K562 (cell line): ENCODE data around the gene TYROBP. TPM values are rescaled to one million over a fixed set of nuclear protein-coding genes. Genes with fewer than 3 reads are reported as not detected.

Experiments used
- ARID2 ChIP-seq: fragments of 450-650 bp; IDR thresholded peaks from 2 replicates; pipeline ENCODE4 v1.6.1; 2017; ENCODE audit warnings: antibody characterized with exemption, mild to moderate bottlenecking
- ARNT ChIP-seq, 2 experiments: fragments of 450-650 bp; IDR thresholded peaks; 2 replicates each; pipeline ENCODE4 v1.6.1; 2016; ENCODE audit warnings: mild to moderate bottlenecking in 1 of 2
- CBX3 ChIP-seq, 2 experiments: IDR thresholded peaks; 1 replicate in 1 of 2; 2 replicates in 1 of 2; pipeline ENCODE4 v1.6.1; 2012; ENCODE audit warnings: inconsistent platforms in 2 of 2, low read length in 2 of 2, borderline replicate concordance in 1 of 2, control low read depth in 1 of 2
- CCNT2 ChIP-seq: IDR thresholded peaks from 2 replicates; pipeline ENCODE4 v1.6.1; 2011; ENCODE audit warnings: borderline replicate concordance, low read depth, mild to moderate bottlenecking, moderate library complexity, mixed read lengths, low read length; ENCODE audit not compliant: insufficient read length; ENCODE audit errors: extremely low read depth
- CGGBP1 ChIP-seq: fragments of 250-450 bp; sonication (Bioruptor Pico); IDR thresholded peaks from 2 replicates; pipeline ENCODE4 v1.9.0; 2021; ENCODE audit warnings: mild to moderate bottlenecking
- L3MBTL2 ChIP-seq: fragments of 450-650 bp; IDR thresholded peaks from 2 replicates; pipeline ENCODE4 v1.6.1; 2016; ENCODE audit warnings: mild to moderate bottlenecking, moderate library complexity
- MTA2 ChIP-seq: fragments of 450-650 bp; IDR thresholded peaks from 2 replicates; pipeline ENCODE4 v1.6.1; 2016; ENCODE audit warnings: low read depth
- NR3C1 ChIP-seq: sonication (generic); formaldehyde crosslinking; IDR thresholded peaks from 2 replicates; pipeline ENCODE4 v1.8.1; 2022; ENCODE audit warnings: missing genetic modification reagents
- PML ChIP-seq: IDR thresholded peaks from 2 replicates; pipeline ENCODE4 v1.6.1; 2012; ENCODE audit warnings: low read length, inconsistent platforms
- SPI1 ChIP-seq: IDR thresholded peaks from 2 replicates; pipeline ENCODE4 v1.6.1; 2011; ENCODE audit warnings: low read depth, low read length, control low read depth, borderline replicate concordance
- ZNF445 ChIP-seq: fragments of 250-450 bp; sonication (Bioruptor Pico); IDR thresholded peaks from 2 replicates; pipeline ENCODE4 v1.4.0; 2020; ENCODE audit warnings: low read depth, mild to moderate bottlenecking, moderate library complexity
- ZNF561 ChIP-seq: fragments of 450-650 bp; formaldehyde crosslinking; conservative IDR thresholded peaks from 2 replicates; pipeline ENCODE4 v1.4.0; 2020; ENCODE audit warnings: mild to moderate bottlenecking, moderate library complexity
- ZSCAN32 ChIP-seq: fragments of 450-650 bp; formaldehyde crosslinking; IDR thresholded peaks from 2 replicates; pipeline ENCODE4 v1.4.0; 2020; ENCODE audit warnings: mild to moderate bottlenecking, moderate library complexity
- polyA plus RNA-seq, 8 experiments: library from polyadenylated mRNA; depleted of rRNA in 4 of 8; stranded (reverse) in 5 of 8; unstranded in 3 of 8; fragments of >200 nt; fragmentation: Nextera tagmentation in 2 of 8; fragmentation: Illumina TruSeq in 1 of 8; extraction: Ambion mirVana in 2 of 8; extraction: Trizol in 1 of 8; gene quantifications; 2 replicates each; pipeline versions ENCODE4 v1.2.1 to v1.2.3, GENCODE V29; 2011 to 2014; ENCODE audit warnings: inconsistent platforms in 1 of 8, missing spikeins in 1 of 8
- total RNA-seq, 7 experiments: library from RNA; depleted of rRNA in 6 of 7; stranded (reverse); fragments of >200 nt in 6 of 7; fragmentation: Illumina TruSeq in 2 of 7; extraction: Trizol in 2 of 7; gene quantifications; 2 replicates each; pipeline versions ENCODE4 v1.2.1 to v1.2.3, GENCODE V29; 2011 to 2021; ENCODE audit warnings: low replicate concordance in 1 of 7
- TF ChIP-seq, protein P1 (sequence below): fragments of 250-450 bp; sonication (Bioruptor Pico); IDR thresholded peaks from 2 replicates; pipeline ENCODE4 v1.8.0; 2021; ENCODE audit warnings: borderline replicate concordance, mild to moderate bottlenecking, moderate library complexity; ENCODE audit not compliant: poor library complexity, severe bottlenecking

The TYROBP gene
- total and polyA plus RNA-seq, 9 of the 15 experiments (the other 6 are each of a cell fraction or from before 2014, with no cell fraction given), result 0.72 to 8.2 (median 2.4) TPM

DNA sequence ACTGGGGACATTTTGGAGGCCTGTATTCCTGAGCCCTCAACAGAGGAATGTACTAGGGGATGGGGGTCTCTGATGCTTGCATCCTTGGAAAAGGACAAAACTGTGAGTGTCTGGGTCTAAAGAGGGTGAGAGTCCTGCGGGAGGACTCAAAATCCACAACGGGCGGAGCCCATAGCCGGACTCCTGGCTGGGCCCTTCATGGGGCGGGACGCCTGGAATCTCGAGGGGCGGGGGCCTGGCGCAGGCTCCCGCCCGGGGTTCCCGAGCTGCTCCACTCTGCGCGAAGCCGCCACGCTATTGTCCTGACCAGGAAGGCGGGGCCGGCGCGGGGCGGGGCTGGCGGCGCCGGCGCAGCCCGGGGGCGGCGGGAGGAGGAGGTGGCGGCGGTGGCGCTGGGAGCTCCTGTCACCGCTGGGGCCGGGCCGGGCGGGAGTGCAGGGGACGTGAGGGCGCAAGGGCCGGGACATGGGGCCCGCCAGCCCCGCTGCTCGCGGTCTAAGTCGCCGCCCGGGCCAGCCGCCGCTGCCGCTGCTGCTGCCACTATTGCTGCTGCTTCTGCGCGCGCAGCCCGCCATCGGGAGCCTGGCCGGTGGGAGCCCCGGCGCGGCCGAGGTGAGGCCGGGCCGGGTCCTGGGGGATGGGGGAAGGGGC lies 39.8 kb downstream of the TYROBP start, which contains the start of gene APLP1 (continued):
- TF ChIP-seq ZNF445 (CRISPR knock-in tag) (no peak), PML (no peak), L3MBTL2 (peak; percentile 59), ZSCAN32 (CRISPR knock-in tag) (no peak), CCNT2 (peak; percentile 35), SPI1 (no peak), CGGBP1 (CRISPR knock-in tag) (no peak), NR3C1 (no peak), MTA2 (no peak), ZNF561 (CRISPR knock-in tag) (no peak), CBX3 (IDR thresholded peaks at IDR 0.05; ENCODE audit: borderline replicate concordance in 1 of 2, low read length in 2 of 2) (no peak), ARNT (IDR thresholded peaks at IDR 0.05) (no peak), ARID2 (no peak)
- TF ChIP-seq, protein P1, sequence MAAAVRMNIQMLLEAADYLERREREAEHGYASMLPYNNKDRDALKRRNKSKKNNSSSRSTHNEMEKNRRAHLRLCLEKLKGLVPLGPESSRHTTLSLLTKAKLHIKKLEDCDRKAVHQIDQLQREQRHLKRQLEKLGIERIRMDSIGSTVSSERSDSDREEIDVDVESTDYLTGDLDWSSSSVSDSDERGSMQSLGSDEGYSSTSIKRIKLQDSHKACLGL (CRISPR knock-in tag), result no peak
